ENCODE data around the gene HBB. TPM values are rescaled to one million over a fixed set of nuclear protein-coding genes. Genes with fewer than 3 reads are reported as not detected.
"Not testable (repeated sequence)": the region's sequence is repeated elsewhere in the genome, so short reads cannot be mapped to it uniquely, and the experiment has no call there.

Gene HBB
- polyA plus RNA-seq = 100 to 1,000 TPM in 1 of 3 donors, 10 to 100 TPM in 2; 12.9 to 541 (median 41.6) TPM

- no peak within 1 kb of the TSS for H3K27ac ChIP-seq (ENCODE audit: low read depth, low read length)
- WGBS, 3 donors = 80 to 88% (median 83%) methylated on average over 3 of the region's 3 CpGs
Observed at GRCh38 chr11:5226732-5227310, at the start of gene HBB. HBB (minus strand) TSS chr11:5227071; CDS start chr11:5227021, 50 bp downstream.

GRCh38 chr11:5275369-5276110 lies 48.7 kb upstream of the HBB start:
- WGBS, 3 donors = 68 to 70% (median 70%) methylated on average over 6 of the region's 6 CpGs
- H3K27ac ChIP-seq (ENCODE audit: low read depth, low read length) = no peak overlapping the region

- H3K27ac ChIP-seq (ENCODE audit: low read depth, low read length) = no peak overlapping the region
- WGBS, 3 donors = 54 to 71% (median 70%) methylated on average over 5 of the region's 5 CpGs
Observed at GRCh38 chr11:5274395-5274794, 47.5 kb upstream of the HBB start.

GRCh38 chr11:5272395-5273017 lies 45.6 kb upstream of the HBB start:
- H3K27ac ChIP-seq (ENCODE audit: low read depth, low read length) = no peak overlapping the region
- WGBS, 3 donors = 67 to 75% (median 67%) methylated on average over 4 of the region's 4 CpGs

- no peak within 1 kb of the TSS for H3K27ac ChIP-seq (ENCODE audit: low read depth, low read length)
- 56 to 63% (median 59%) methylated on average over 4 of the region's 4 CpGs for WGBS, 3 donors
Observed at GRCh38 chr11:5269715-5270147, 42.9 kb upstream of the HBB start, which contains the start of gene HBE1. HBE1 (minus strand) TSS chr11:5269945; CDS start chr11:5269890, 55 bp downstream.

- no peak overlapping the region for H3K27ac ChIP-seq (ENCODE audit: low read depth, low read length)
- 74 to 78% (median 76%) methylated on average over 2 of the region's 2 CpGs for WGBS, 3 donors
Observed at GRCh38 chr11:5267033-5267563, 40.2 kb upstream of the HBB start.

GRCh38 chr11:5266609-5267008 lies 39.7 kb upstream of the HBB start:
- H3K27ac ChIP-seq (ENCODE audit: low read depth, low read length) = no peak overlapping the region

GRCh38 chr11:5265832-5266231 lies 39.0 kb upstream of the HBB start:
- H3K27ac ChIP-seq (ENCODE audit: low read depth, low read length) = no peak overlapping the region
- 40 to 49% (median 44%) methylated on average over 2 of the region's 2 CpGs for WGBS, 3 donors

GRCh38 chr11:5258543-5259262 lies 31.8 kb upstream of the HBB start:
- H3K27ac ChIP-seq (ENCODE audit: low read depth, low read length) = no peak overlapping the region
- 67 to 82% (median 76%) methylated on average over 7 of the region's 7 CpGs for WGBS, 3 donors

- WGBS, 3 donors = 16 to 51% (median 46%) methylated on average over 2 of the region's 2 CpGs
- no peak overlapping the region for H3K27ac ChIP-seq (ENCODE audit: low read depth, low read length)
Observed at GRCh38 chr11:5257296-5257695, 30.4 kb upstream of the HBB start.

GRCh38 chr11:5254646-5255413 lies 28.0 kb upstream of the HBB start, which contains the start of gene HBG2:
HBG2 (minus strand) TSS chr11:5254781; CDS start chr11:5254728, 53 bp downstream.
- H3K27ac ChIP-seq (ENCODE audit: low read depth, low read length) = not testable (repeated sequence)
- 62 to 71% (median 65%) methylated on average over 4 of the region's 9 CpGs for WGBS, 3 donors

GRCh38 chr11:5254023-5254422 lies 27.2 kb upstream of the HBB start:
- not testable (repeated sequence) for H3K27ac ChIP-seq (ENCODE audit: low read depth, low read length)
- 52 to 81% (median 80%) methylated on average over 2 of the region's 2 CpGs for WGBS, 3 donors

GRCh38 chr11:5253440-5253839 lies 26.6 kb upstream of the HBB start:
- 66 to 89% (median 82%) methylated on average over 5 of the region's 5 CpGs for WGBS, 3 donors
- not testable (repeated sequence) for H3K27ac ChIP-seq (ENCODE audit: low read depth, low read length)

- 52 to 73% (median 53%) methylated on average over 1 of the region's 1 CpG for WGBS, 3 donors
- H3K27ac ChIP-seq (ENCODE audit: low read depth, low read length) = no peak overlapping the region
Observed at GRCh38 chr11:5252919-5253265, 26.0 kb upstream of the HBB start.

- 46 to 72% (median 71%) methylated on average over 9 of the region's 9 CpGs for WGBS, 3 donors
- H3K27ac ChIP-seq (ENCODE audit: low read depth, low read length) = no peak overlapping the region
Observed at GRCh38 chr11:5252192-5252918, 25.5 kb upstream of the HBB start.

GRCh38 chr11:5251746-5252145 lies 24.9 kb upstream of the HBB start:
- H3K27ac ChIP-seq (ENCODE audit: low read depth, low read length) = no peak overlapping the region
- WGBS, 3 donors = 28 to 75% (median 35%) methylated on average over 2 of the region's 2 CpGs

GRCh38 chr11:5250543-5251204 lies 23.8 kb upstream of the HBB start:
- H3K27ac ChIP-seq (ENCODE audit: low read depth, low read length) = no peak overlapping the region
- 83 to 91% (median 89%) methylated on average over 4 of the region's 4 CpGs for whole genome bisulfite sequencing, 3 donors

Data from adipose tissue (tissue), 3 donors.